ENCODE data around the gene ID2. TPM values are rescaled to one million over a fixed set of nuclear protein-coding genes. Genes with fewer than 3 reads are reported as not detected.
A peak's percentile ranks its signal among the peaks of the same experiment; 100 is the strongest.

Gene ID2
- total RNA-seq, 1 donor: 717 TPM

- Histone ChIP-seq H3K9me3 (ENCODE audit: low read depth, low read length) (no peaks in the 10 kb centered on the region), H3K4me1 (ENCODE audit: insufficient read depth, low read length) (peaks cover 43% of the 10 kb centered on the region), H3K4me3 (ENCODE audit: low read length) (peak overlapping the region; percentile 54), H3K27me3 (ENCODE audit: insufficient read depth, low read length) (peaks cover 3% of the 10 kb centered on the region)
Observed at GRCh38 chr2:8684540-8684877, 2.7 kb downstream of the ID2 start.

GRCh38 chr2:8684878-8685696, 3.2 kb downstream of the ID2 start:
- H3K4me3 ChIP-seq (ENCODE audit: low read length): peak overlapping the region; percentile 54
- no peaks in the 10 kb centered on the region for H3K27me3 ChIP-seq (ENCODE audit: insufficient read depth, low read length)
- H3K9me3 ChIP-seq (ENCODE audit: low read depth, low read length): no peaks in the 10 kb centered on the region
- H3K4me1 ChIP-seq (ENCODE audit: insufficient read depth, low read length): peaks cover 37% of the 10 kb centered on the region

- H3K4me1 ChIP-seq (ENCODE audit: insufficient read depth, low read length): peaks cover 31% of the 10 kb centered on the region
- no peaks in the 10 kb centered on the region for H3K27me3 ChIP-seq (ENCODE audit: insufficient read depth, low read length)
- H3K9me3 ChIP-seq (ENCODE audit: low read depth, low read length): no peaks in the 10 kb centered on the region
- H3K4me3 ChIP-seq (ENCODE audit: low read length): peak overlapping the region; percentile 54
Observed at GRCh38 chr2:8685697-8686358, 4.0 kb downstream of the ID2 start.

GRCh38 chr2:8691859-8692437, 10.1 kb downstream of the ID2 start:
- Histone ChIP-seq H3K9me3 (ENCODE audit: low read depth, low read length) (no peaks in the 10 kb centered on the region), H3K4me1 (ENCODE audit: insufficient read depth, low read length) (peaks cover 8% of the 10 kb centered on the region), H3K27me3 (ENCODE audit: insufficient read depth, low read length) (peaks cover 13% of the 10 kb centered on the region), H3K4me3 (ENCODE audit: low read length) (no peak overlapping the region)

GRCh38 chr2:8692783-8693156, 10.9 kb downstream of the ID2 start:
- Histone ChIP-seq H3K9me3 (ENCODE audit: low read depth, low read length) (no peaks in the 10 kb centered on the region), H3K4me3 (ENCODE audit: low read length) (no peak overlapping the region), H3K4me1 (ENCODE audit: insufficient read depth, low read length) (peaks cover 8% of the 10 kb centered on the region), H3K27me3 (ENCODE audit: insufficient read depth, low read length) (peaks cover 13% of the 10 kb centered on the region)

- Histone ChIP-seq H3K9me3 (ENCODE audit: low read depth, low read length) (no peaks in the 10 kb centered on the region), H3K27me3 (ENCODE audit: insufficient read depth, low read length) (peaks cover 13% of the 10 kb centered on the region), H3K4me3 (ENCODE audit: low read length) (no peak overlapping the region)
Observed at GRCh38 chr2:8693157-8693821, 11.4 kb downstream of the ID2 start.

GRCh38 chr2:8694737-8695136, 12.9 kb downstream of the ID2 start:
- peaks cover 8% of the 10 kb centered on the region for H3K4me1 ChIP-seq (ENCODE audit: insufficient read depth, low read length)
- H3K27me3 ChIP-seq (ENCODE audit: insufficient read depth, low read length): peaks cover 13% of the 10 kb centered on the region
- H3K4me3 ChIP-seq (ENCODE audit: low read length): no peak overlapping the region
- no peaks in the 10 kb centered on the region for H3K9me3 ChIP-seq (ENCODE audit: low read depth, low read length)

More at GRCh38 chr2:8693157-8693821, 11.4 kb downstream of the ID2 start:
- H3K4me1 ChIP-seq (ENCODE audit: insufficient read depth, low read length): peaks cover 8% of the 10 kb centered on the region

GRCh38 chr2:8697190-8697589, 15.3 kb downstream of the ID2 start:
- Histone ChIP-seq H3K4me3 (ENCODE audit: low read length) (no peak overlapping the region), H3K27me3 (ENCODE audit: insufficient read depth, low read length) (peaks cover 11% of the 10 kb centered on the region), H3K4me1 (ENCODE audit: insufficient read depth, low read length) (peaks cover 8% of the 10 kb centered on the region), H3K9me3 (ENCODE audit: low read depth, low read length) (no peaks in the 10 kb centered on the region)

- Histone ChIP-seq H3K4me1 (ENCODE audit: insufficient read depth, low read length) (no peaks in the 10 kb centered on the region), H3K27me3 (ENCODE audit: insufficient read depth, low read length) (no peaks in the 10 kb centered on the region), H3K9me3 (ENCODE audit: low read depth, low read length) (no peaks in the 10 kb centered on the region), H3K4me3 (ENCODE audit: low read length) (no peak overlapping the region)
Observed at GRCh38 chr2:8699839-8700238, 18.0 kb downstream of the ID2 start.

- H3K27me3 ChIP-seq (ENCODE audit: insufficient read depth, low read length): no peaks in the 10 kb centered on the region
- H3K4me1 ChIP-seq (ENCODE audit: insufficient read depth, low read length): no peaks in the 10 kb centered on the region
- H3K9me3 ChIP-seq (ENCODE audit: low read depth, low read length): no peaks in the 10 kb centered on the region
- H3K4me3 ChIP-seq (ENCODE audit: low read length): no peak overlapping the region
Observed at GRCh38 chr2:8701681-8702379, 20.0 kb downstream of the ID2 start.

- no peaks in the 10 kb centered on the region for H3K9me3 ChIP-seq (ENCODE audit: low read depth, low read length)
- H3K27me3 ChIP-seq (ENCODE audit: insufficient read depth, low read length): no peaks in the 10 kb centered on the region
- no peaks in the 10 kb centered on the region for H3K4me1 ChIP-seq (ENCODE audit: insufficient read depth, low read length)
- H3K4me3 ChIP-seq (ENCODE audit: low read length): no peak overlapping the region
Observed at GRCh38 chr2:8704906-8705305, 23.1 kb downstream of the ID2 start.

GRCh38 chr2:8709611-8710010, 27.8 kb downstream of the ID2 start:
- Histone ChIP-seq H3K4me1 (ENCODE audit: insufficient read depth, low read length) (no peaks in the 10 kb centered on the region), H3K4me3 (ENCODE audit: low read length) (no peak overlapping the region), H3K27me3 (ENCODE audit: insufficient read depth, low read length) (no peaks in the 10 kb centered on the region), H3K9me3 (ENCODE audit: low read depth, low read length) (no peaks in the 10 kb centered on the region)

- H3K9me3 ChIP-seq (ENCODE audit: low read depth, low read length): no peaks in the 10 kb centered on the region
- no peak overlapping the region for H3K4me3 ChIP-seq (ENCODE audit: low read length)
- H3K4me1 ChIP-seq (ENCODE audit: insufficient read depth, low read length): no peaks in the 10 kb centered on the region
- H3K27me3 ChIP-seq (ENCODE audit: insufficient read depth, low read length): no peaks in the 10 kb centered on the region
Observed at GRCh38 chr2:8710951-8711350, 29.1 kb downstream of the ID2 start.

- H3K27me3 ChIP-seq (ENCODE audit: insufficient read depth, low read length): no peaks in the 10 kb centered on the region
- no peak overlapping the region for H3K4me3 ChIP-seq (ENCODE audit: low read length)
- H3K9me3 ChIP-seq (ENCODE audit: low read depth, low read length): no peaks in the 10 kb centered on the region
- H3K4me1 ChIP-seq (ENCODE audit: insufficient read depth, low read length): no peaks in the 10 kb centered on the region
Observed at GRCh38 chr2:8714283-8714682, 32.4 kb downstream of the ID2 start.

GRCh38 chr2:8714971-8715370, 33.1 kb downstream of the ID2 start:
- H3K4me1 ChIP-seq (ENCODE audit: insufficient read depth, low read length): no peaks in the 10 kb centered on the region
- H3K27me3 ChIP-seq (ENCODE audit: insufficient read depth, low read length): no peaks in the 10 kb centered on the region
- no peak overlapping the region for H3K4me3 ChIP-seq (ENCODE audit: low read length)
- no peaks in the 10 kb centered on the region for H3K9me3 ChIP-seq (ENCODE audit: low read depth, low read length)
